RWPE2 (cell line): ENCODE results near the gene GARIN5A.

ENCODE experiments used
- ATAC-seq: fragments of 200-7000 bp; cut with Tn5 transposase; 3 replicates; pipeline ENCODE4 v1.9.1; 2021; ENCODE audit warnings: low read depth
- DNase-seq: peaks from one replicate; pipeline ENCODE4 v3.0.0-alpha.2; 2020; ENCODE audit warnings: low spot score
- H3K27ac ChIP-seq: fragments of 450-650 bp; 2 replicates; pipeline ENCODE4 v1.5.1; 2017; ENCODE audit warnings: mild to moderate bottlenecking; ENCODE audit not compliant: poor library complexity, severe bottlenecking
- H3K27me3 ChIP-seq: fragments of 250-450 bp; sonication (Bioruptor Pico); 2 replicates; pipeline ENCODE4 v1.5.1; 2021; ENCODE audit warnings: mild to moderate bottlenecking, moderate library complexity; ENCODE audit not compliant: insufficient read depth, poor library complexity, severe bottlenecking
- H3K36me3 ChIP-seq: fragments of 250-450 bp; sonication (Bioruptor Pico); 2 replicates; pipeline ENCODE4 v1.5.1; 2020; ENCODE audit warnings: low read depth, mild to moderate bottlenecking, moderate library complexity
- H3K4me1 ChIP-seq: fragments of 250-450 bp; sonication (Bioruptor Pico); 2 replicates; pipeline ENCODE4 v1.5.1; 2021; ENCODE audit warnings: mild to moderate bottlenecking, moderate library complexity; ENCODE audit not compliant: insufficient read depth, poor library complexity, severe bottlenecking
- H3K4me3 ChIP-seq: fragments of 250-450 bp; sonication (Bioruptor Pico); 2 replicates; pipeline ENCODE4 v1.5.1; 2021; ENCODE audit warnings: mild to moderate bottlenecking, moderate library complexity; ENCODE audit not compliant: severe bottlenecking
- H3K9me3 ChIP-seq: fragments of 250-450 bp; sonication (Bioruptor Pico); 2 replicates; pipeline ENCODE4 v1.5.1; 2021; ENCODE audit warnings: mild to moderate bottlenecking, moderate library complexity; ENCODE audit not compliant: severe bottlenecking
- CTCF ChIP-seq: fragments of 450-650 bp; IDR thresholded peaks from one replicate; pipeline ENCODE4 v1.5.1; 2017; ENCODE audit warnings: mild to moderate bottlenecking, moderate library complexity; ENCODE audit not compliant: poor library complexity, severe bottlenecking

Gene GARIN5A

GRCh38 chr19:50512112-50512998 is 35.7 kb upstream of the GARIN5A start:
- no peak overlapping the region for H3K27ac ChIP-seq
- no peaks in the 10 kb centered on the region for H3K27me3 ChIP-seq
- H3K36me3 ChIP-seq, result no peaks in the 10 kb centered on the region
- no peak for DNase-seq
- no peak for TF ChIP-seq CTCF
- H3K4me1 ChIP-seq, result no peaks in the 10 kb centered on the region
- ATAC-seq, result no peak
- no peak overlapping the region for H3K4me3 ChIP-seq
- no peaks in the 10 kb centered on the region for H3K9me3 ChIP-seq

GRCh38 chr19:50511069-50511822 is 34.6 kb upstream of the GARIN5A start, which contains the start of gene JOSD2:
Gene JOSD2 (minus strand): TSS chr19:50511191. CDS start chr19:50510431, 760 bp downstream.
- H3K9me3 ChIP-seq, result no peaks in the 10 kb centered on the region
- no peak for TF ChIP-seq CTCF
- ATAC-seq (peak; percentile 94), DNase-seq (peak; percentile 99)
- H3K27me3 ChIP-seq, result no peaks in the 10 kb centered on the region
- H3K4me3 ChIP-seq, result peak within 1 kb of the TSS; percentile 61
- H3K4me1 ChIP-seq, result no peaks in the 10 kb centered on the region
- H3K36me3 ChIP-seq, result no peaks in the 10 kb centered on the region
- H3K27ac ChIP-seq, result peak within 1 kb of the TSS; percentile 6

- no peak for TF ChIP-seq CTCF
- Histone ChIP-seq H3K4me1 (no peaks in the 10 kb centered on the region), H3K36me3 (no peaks in the 10 kb centered on the region), H3K4me3 (peak overlapping the region; percentile 61), H3K27ac (peak overlapping the region; percentile 6), H3K27me3 (no peaks in the 10 kb centered on the region), H3K9me3 (no peaks in the 10 kb centered on the region)
- DNase-seq (no peak), ATAC-seq (no peak)
Observed at GRCh38 chr19:50510700-50511068, 34.0 kb upstream of the GARIN5A start.

- no peak for TF ChIP-seq CTCF
- Histone ChIP-seq H3K4me3 (peak overlapping the region; percentile 61), H3K4me1 (no peaks in the 10 kb centered on the region), H3K9me3 (no peaks in the 10 kb centered on the region), H3K27me3 (no peaks in the 10 kb centered on the region), H3K36me3 (no peaks in the 10 kb centered on the region), H3K27ac (peak overlapping the region; percentile 6)
- no peak for DNase-seq
- ATAC-seq, result no peak
Observed at GRCh38 chr19:50510121-50510670, 33.5 kb upstream of the GARIN5A start.
